Stimulated activated CD8-positive, alpha-beta memory T cell treated with anti-CD3 and anti-CD28 coated beads, Interleukin-2, amount 100 ng/mL, for 1 hour (primary cell): ENCODE measurements around the gene L3MBTL4.
"Not testable (repeated sequence)": the region's sequence is repeated elsewhere in the genome, so short reads cannot be mapped to it uniquely, and the experiment has no call there.

Experiments used
- DNase-seq, 2 donors: peaks; one replicate each; pipeline ENCODE4 v3.0.0-alpha.2; 2020; ENCODE audit warnings: low read depth in 2 of 2

Gene L3MBTL4

DNA sequence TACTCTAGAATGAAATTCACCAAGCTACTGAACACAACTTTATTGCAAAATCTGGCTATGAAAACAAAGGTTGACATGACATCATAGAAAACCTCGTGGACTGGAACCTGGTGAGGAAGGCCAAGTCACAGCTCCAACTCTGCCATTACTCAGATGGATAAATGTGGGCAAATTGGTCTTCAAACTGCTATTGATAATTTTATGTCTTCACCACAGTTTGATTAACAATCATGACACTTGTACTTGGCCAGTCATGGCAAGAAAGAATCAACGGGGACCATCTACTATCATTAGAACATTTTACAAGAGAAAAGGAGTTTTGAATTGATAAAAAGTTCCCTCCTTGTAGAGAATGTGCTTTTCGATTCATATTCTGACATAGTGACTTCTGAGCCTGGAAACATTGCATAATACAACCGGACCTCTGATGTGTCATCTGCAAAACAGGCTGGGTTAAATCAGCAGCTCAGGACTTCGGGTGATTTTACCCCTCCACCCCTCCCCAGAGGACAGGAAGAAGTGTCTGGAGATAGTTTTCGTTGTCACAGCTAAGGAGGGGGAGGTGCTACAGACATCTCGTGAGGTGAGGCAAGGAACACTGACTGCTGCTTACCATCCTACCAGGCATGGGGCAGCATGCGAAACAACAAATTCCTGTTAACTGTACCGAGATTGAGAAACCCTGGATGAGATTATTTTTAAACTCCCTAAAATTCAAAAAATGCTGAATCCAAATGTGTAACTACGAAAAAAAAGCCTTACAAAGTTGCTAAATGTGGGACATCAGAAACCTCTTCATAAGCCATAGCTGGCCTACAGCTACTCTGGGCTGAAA lies 8.4 kb downstream of the L3MBTL4 start:
- DNase-seq, result no peak

DNA sequence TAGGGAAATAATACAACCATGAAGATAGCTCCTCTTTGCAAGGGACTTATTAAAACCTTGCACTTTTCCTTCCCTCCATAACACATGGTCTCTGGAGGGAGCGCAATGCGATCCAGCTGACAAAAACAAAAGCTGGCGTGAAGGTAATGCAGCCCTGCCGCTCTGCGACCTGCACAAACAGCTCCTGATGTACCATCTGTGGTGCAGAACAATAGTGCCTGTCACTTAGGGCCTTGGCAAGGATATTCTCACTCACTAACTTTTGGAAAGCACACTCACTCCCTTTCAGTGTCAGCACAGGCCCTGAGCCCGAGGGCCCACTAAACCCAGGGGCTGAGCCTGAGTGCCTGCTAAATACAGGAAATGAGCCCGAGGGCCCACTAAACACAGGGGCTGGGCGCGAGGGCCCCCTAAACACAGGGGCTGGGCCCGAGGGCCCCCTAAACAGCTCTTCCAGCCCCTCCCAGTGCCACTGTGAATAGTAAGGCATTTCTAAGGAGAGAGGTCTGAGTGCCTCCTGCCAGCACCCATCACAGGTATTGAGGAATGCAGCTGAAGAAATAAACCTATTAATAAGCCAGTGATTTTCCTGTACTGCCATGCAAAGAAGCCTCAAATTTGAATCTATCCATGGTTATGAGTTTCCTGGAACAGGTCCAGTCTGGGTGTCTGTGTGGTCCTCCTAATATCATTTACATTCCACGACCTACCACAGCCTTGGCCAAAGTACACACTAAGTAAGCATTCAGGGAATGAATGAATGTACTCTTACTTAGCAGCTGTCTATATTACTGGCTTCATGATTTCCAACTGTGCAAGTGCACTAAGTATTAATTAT lies 9.3 kb downstream of the L3MBTL4 start:
- DNase-seq, result no peak

- no peak for DNase-seq
These were observed 9.9 kb downstream of the L3MBTL4 start for GRCh38 chr18:6404834-6405233.

GRCh38 chr18:6401687-6402086 lies 13.0 kb downstream of the L3MBTL4 start:
- DNase-seq, result no peak

DNA sequence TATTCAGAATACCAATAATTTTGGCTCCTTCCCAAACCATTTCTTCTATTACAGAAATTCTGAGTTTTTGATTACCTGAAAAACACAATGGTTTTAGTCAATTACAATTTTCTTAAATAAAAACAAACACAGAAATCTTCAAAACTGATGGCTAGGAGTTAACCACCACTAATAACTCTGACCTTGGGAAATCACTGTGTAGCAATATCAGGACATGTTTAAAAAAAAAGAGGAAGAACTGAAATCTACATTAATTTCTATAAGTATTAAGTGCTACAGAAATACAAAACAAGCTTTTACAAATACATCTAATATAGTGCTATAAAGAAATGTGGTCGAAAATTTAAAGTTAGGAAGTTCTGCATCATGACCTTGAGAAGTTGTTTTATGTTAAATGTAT lies 14.9 kb downstream of the L3MBTL4 start:
- no peak for DNase-seq

DNA sequence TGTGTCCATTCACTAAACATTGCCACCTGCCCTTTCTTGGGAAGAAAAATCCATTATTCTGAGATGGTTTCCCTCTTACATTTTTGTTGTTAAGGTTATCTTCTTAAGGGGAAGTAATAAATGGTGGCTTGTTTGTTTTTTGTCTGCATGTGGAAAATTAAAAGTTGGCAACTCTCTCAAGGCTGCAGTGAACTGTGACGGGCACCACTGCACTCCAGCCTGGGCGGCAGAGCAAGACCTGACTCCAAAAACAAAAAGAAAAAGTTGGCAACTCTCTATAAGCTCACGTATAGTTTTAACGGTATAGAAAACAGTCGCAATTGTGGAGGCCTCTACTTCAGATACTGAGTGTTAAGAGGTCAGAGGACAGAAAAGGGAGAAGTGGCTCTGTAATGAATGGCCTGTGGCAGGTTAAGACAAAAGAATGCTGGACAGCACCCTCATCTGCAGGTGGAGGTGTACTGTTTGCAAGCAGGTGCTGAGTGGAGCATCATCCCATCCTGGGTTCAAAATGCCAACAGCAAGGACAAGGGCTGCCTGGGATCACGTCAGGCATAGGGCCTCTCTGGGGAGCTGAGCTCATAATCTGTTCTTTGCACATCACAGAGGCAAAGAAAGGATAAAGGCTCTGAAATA lies 16.7 kb downstream of the L3MBTL4 start:
- no peak for DNase-seq

DNA sequence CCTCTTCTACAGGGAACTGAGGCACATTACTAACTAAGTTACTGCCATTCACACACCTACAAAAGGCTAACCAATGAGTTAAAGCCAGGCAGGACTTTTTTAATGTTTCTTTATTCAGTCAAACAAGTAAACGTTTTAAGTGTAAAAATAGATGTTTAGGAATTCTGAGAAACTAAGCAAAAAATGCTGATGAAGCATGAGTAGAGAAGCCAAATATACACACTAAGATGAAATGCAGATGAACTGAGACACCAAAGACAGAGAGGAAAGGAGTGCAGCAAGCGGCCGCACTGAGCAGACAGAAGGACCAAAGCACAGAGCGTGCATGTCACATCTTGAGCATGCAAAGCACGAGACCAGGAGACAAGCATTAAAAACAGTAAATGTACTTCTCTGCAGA lies 17.9 kb downstream of the L3MBTL4 start:
- no peak for DNase-seq

DNA sequence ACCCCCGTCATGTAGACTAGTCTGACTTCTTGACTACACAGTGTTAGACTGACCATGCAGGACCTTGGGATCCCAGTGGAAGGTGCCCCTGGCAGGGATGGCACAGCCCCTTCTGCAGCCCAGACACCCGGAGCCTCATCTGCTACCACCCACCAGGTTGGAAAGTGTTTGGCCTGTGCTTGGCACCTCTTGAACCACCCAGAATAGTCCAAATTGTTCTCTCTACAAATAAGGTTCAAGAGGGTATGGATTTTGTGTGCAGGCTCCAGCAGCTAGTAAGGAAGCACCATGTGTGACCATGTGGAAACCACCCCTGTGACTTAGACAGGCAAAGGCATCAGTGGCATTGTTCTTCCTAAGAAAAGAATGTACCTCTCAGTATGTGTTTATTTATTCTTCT lies 18.4 kb downstream of the L3MBTL4 start:
- DNase-seq, result no peak

GRCh38 chr18:6389005-6389404 lies 25.7 kb downstream of the L3MBTL4 start:
- DNase-seq, result no peak

- no peak for DNase-seq
These were observed 31.7 kb downstream of the L3MBTL4 start for GRCh38 chr18:6382963-6383362.

- DNase-seq, result not testable (repeated sequence)
These were observed 37.2 kb downstream of the L3MBTL4 start for GRCh38 chr18:6377473-6377872.

- DNase-seq, result no peak
These were observed 38.1 kb downstream of the L3MBTL4 start for GRCh38 chr18:6376433-6377229.

DNA sequence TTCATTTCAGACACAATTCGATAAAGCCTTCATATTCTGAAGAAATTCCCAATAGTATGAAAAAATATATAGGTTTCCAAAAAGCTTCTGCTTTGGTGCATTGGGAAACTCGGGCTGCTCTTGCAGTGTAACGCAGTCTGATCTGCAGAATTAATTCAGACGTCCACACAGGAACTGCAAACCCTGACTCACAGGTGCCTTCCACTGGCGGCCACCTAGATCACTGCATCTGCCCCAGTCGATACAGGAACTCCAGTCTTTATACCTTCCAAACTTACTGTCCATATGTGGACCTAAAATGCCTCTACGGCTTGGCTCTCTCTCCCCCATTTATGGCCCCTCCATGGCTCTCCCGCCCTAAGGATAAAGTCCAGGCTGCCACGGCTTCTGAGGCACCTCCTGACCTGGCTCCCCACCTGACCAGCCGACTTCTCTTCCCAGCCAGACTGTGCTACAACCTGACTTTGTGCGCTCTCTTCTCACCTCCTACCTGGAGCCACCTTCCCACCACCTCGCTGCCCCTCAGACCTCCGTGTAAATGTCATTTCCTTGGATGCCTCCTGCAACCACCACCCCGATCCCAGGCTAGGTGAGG lies 39.7 kb downstream of the L3MBTL4 start:
- no peak for DNase-seq

- DNase-seq, result no peak
These were observed 40.4 kb downstream of the L3MBTL4 start for GRCh38 chr18:6374340-6374739.

GRCh38 chr18:6373187-6373586 lies 41.5 kb downstream of the L3MBTL4 start:
- no peak for DNase-seq

DNA sequence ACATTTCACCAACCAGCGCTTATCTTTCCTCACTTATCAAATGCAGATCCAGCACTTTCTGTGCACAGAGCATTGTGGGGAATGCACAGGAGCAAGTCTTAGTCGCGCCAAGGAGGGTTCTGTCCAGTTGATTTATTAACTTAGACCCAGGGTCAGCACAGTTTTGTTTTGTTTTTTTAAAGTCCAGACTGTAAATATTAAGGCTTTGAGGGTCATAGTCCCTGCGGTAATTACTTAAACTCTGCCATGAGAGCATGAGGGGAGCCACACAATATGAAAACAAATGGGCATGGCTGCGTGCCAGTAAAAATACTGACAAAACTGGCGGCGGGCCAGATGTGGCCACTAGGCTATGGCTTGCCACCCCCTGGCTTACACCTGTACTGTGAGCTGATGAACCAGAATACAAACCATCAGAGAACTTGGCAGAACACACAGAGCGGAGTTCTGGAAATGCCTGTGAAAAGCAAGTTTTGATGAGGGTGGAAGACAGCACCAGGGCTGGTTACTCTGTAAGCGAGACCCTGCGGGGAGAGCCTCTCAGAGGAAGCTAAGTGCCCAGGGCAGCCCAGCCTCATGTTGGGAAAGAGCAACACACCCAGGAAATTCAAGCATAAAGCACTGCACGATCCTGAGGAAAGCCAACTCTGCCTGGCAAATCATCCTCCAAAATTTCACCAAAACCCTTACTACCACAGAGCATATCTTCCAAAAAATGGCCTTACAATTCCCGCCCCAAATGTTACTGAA lies 43.6 kb downstream of the L3MBTL4 start:
- DNase-seq, result no peak

DNA sequence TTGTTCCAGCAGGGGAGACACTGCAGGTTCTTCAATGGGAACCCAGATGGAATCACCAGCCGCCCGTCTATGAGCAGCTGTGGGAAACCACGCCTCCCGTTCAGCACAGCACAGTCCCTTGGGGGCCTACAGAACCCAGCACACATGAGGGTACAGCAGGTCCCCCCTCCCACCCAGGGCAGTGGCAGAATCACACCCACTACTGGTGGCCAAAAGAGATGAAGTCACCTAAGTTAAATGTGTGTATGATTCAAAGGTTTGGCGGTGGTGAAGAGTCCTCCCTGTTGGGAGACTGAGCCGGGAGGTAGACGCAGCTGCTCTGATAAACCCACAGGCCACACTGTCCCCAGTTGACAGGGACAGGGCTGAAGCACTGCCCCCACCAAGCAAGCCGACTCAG lies 44.3 kb downstream of the L3MBTL4 start:
- DNase-seq, result no peak

GRCh38 chr18:6368017-6368416 lies 46.7 kb downstream of the L3MBTL4 start:
- DNase-seq, result no peak

- no peak for DNase-seq
These were observed 47.5 kb downstream of the L3MBTL4 start for GRCh38 chr18:6367208-6367607.

DNA sequence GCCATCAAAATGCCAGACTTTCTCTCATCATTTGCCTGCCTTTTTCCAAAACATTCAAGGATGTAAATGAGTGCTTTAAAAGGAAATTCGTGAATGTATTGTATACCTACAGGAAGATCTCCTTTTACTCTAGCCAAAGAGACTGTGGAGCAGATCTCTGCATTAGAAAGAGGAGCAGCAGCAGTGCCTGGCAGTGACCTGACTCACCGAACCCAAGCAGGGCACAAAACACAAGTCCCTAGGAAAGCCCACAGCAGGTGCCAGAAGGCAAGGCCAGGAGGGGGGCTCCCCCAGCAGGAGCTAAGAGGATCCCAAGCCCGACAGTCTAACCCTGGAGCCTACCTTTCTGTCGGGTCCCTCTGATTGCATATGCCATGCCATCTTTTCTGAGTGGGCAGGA lies 47.9 kb downstream of the L3MBTL4 start:
- no peak for DNase-seq

DNA sequence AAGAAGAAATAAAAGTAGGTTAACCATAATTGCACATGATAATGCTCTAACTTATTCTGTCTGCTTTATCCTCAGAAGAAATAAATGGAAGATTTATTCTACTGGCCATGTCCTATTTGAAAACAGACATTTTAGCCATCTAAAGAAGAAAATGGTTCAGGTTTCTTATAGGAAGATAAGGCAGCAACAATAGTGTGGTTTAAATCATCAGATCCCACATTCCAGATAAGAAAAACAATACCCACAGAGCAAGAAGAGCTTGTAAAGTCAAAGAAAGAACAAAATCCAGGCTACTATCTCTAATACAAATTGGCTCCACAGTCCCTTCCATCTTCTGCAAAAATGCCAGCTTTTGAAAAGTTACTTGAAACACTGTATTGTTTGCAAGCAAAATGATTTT lies 49.3 kb downstream of the L3MBTL4 start:
- no peak for DNase-seq
